Measurements from ENCODE around the gene APBB1IP. TPM values are rescaled to one million over a fixed set of nuclear protein-coding genes. Genes with fewer than 3 reads are reported as not detected.
"Not testable (repeated sequence)": the region's sequence is repeated elsewhere in the genome, so short reads cannot be mapped to it uniquely, and the experiment has no call there.

The APBB1IP gene
- polyA plus RNA-seq, 2 of the 4 experiments (the other 2 are of a cell fraction), result 0.96 to 9.2 TPM

DNA sequence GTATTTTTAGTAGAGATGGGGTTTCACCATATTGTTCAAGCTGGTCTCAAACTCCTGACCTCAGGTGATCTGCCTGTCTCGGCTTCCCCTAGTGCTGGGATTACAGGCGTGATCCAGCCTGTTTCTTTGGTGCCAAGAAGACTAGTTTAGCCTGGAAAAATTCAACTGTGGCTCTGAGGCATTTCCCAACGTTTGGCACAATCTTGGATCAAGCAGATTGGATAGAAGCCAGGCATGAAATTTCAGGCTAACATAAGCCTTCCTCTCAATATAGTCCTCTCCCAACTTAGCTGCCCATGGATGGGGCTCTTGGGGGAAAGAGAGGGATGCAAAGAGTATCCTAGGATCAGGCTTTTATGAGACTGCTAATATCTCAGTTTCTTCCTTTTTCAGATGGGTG, 53.8 kb downstream of the APBB1IP start:
- ChIA-PET POLR2A (no interaction called here), CTCF (interaction anchor here (1.2 to 1.6 kb wide), 2 partner anchors 16 to 64 kb away, joined by 3 to 4 read pairs; no protein-coding TSS in a partner anchor)
- FAIRE-seq (no peak), DNase-seq (ENCODE audit: low read depth in 1 of 2, low spot score in 1 of 2) (peak in 1 of 2 experiments; percentile 43), ATAC-seq (peak; percentile 48 to 53)
- H3K4me1 ChIP-seq, result peaks cover 47% of the 10 kb centered on the region
- H3K4me3 ChIP-seq, result no peak overlapping the region
- peak overlapping the region; percentile 90 to 95 for H3K27ac ChIP-seq
- H3K9me3 ChIP-seq, result no peaks in the 10 kb centered on the region
- peak in 1 of 2 experiments; percentile 41; a peak in 2 of 4 replicates for TF ChIP-seq CEBPB (IDR thresholded peaks at IDR 0.05)
- TF ChIP-seq RARB (CRISPR knock-in tag; IDR thresholded peaks at IDR 0.05), result no peak
- WGBS (ENCODE audit: missing lambda C conversion rate), result 50% methylated on average over 3 of the region's 3 CpGs
- peak overlapping the region; percentile 67 for H3K4me2 ChIP-seq

GRCh38 chr10:26492725-26493124, 54.6 kb downstream of the APBB1IP start:
- H3K9me3 ChIP-seq; H3K4me3 ChIP-seq; FAIRE-seq; POLR2A ChIA-PET; TF ChIP-seq FOSL2 (IDR thresholded peaks at IDR 0.05): not testable (repeated sequence)
- 39% methylated on average over 9 of the region's 9 CpGs for WGBS (ENCODE audit: missing lambda C conversion rate)
- ATAC-seq, result peak in 1 of 2 experiments; percentile 13; a peak in 1 of 6 replicates
- DNase-seq (ENCODE audit: low read depth in 1 of 2, low spot score in 1 of 2), result peak in 1 of 2 experiments; percentile 64
- peak overlapping the region; percentile 90 to 95 for H3K27ac ChIP-seq
- TF ChIP-seq JUN (IDR thresholded peaks at IDR 0.05), result peak in 1 of 2 experiments; percentile 61; a peak in 1 of 5 replicates
- peak; percentile 46 for TF ChIP-seq FOSL2 (CRISPR knock-in tag; IDR thresholded peaks at IDR 0.05)
- TF ChIP-seq SMC3 (IDR thresholded peaks at IDR 0.05), result 0 out of 3 replicates have a peak, but pooled peaks have one; percentile 15
- TF ChIP-seq RARB (CRISPR knock-in tag; IDR thresholded peaks at IDR 0.05), result peak; percentile 47; the same call in 1 of the 2 replicates
- peak in 1 of 2 experiments; percentile 60; a peak in 2 of 4 replicates for TF ChIP-seq CEBPB (IDR thresholded peaks at IDR 0.05)
- TF ChIP-seq JUNB (IDR thresholded peaks at IDR 0.05), result peak; percentile 38; the same call in 1 of the 2 replicates
- TF ChIP-seq, protein P1, sequence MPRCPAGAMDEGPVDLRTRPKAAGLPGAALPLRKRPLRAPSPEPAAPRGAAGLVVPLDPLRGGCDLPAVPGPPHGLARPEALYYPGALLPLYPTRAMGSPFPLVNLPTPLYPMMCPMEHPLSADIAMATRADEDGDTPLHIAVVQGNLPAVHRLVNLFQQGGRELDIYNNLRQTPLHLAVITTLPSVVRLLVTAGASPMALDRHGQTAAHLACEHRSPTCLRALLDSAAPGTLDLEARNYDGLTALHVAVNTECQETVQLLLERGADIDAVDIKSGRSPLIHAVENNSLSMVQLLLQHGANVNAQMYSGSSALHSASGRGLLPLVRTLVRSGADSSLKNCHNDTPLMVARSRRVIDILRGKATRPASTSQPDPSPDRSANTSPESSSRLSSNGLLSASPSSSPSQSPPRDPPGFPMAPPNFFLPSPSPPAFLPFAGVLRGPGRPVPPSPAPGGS (IDR thresholded peaks at IDR 0.05), result peak; percentile 23; the same call in 1 of the 3 replicates
- peak; percentile 55; the same call in 1 of the 2 replicates for TF ChIP-seq GATA3 (IDR thresholded peaks at IDR 0.05; ENCODE audit: borderline replicate concordance)
- TF ChIP-seq EP300 (IDR thresholded peaks at IDR 0.05), result peak; percentile 73 to 94; a peak in 3 of 5 replicates
- TF ChIP-seq RAD21 (conservative IDR thresholded peaks at IDR 0.05 in 1 of 2, IDR thresholded peaks at IDR 0.05 in 1 of 2), result peak in 1 of 2 experiments; percentile 29; a peak in 1 of 5 replicates
- peak overlapping the region; percentile 67 for H3K4me2 ChIP-seq
- H3K4me1 ChIP-seq, result peaks cover 45% of the 10 kb centered on the region
- CTCF ChIA-PET, result interaction anchor here (1.2 to 2.5 kb wide), 3 partner anchors 11 to 64 kb away, joined by 3 to 10 read pairs (median 4); no protein-coding TSS in a partner anchor

- Histone ChIP-seq H3K27ac (peak overlapping the region; percentile 90 to 95), H3K9me3 (no peaks in the 10 kb centered on the region), H3K4me3 (no peak overlapping the region), H3K4me1 (peaks cover 33% of the 10 kb centered on the region), H3K4me2 (no peak overlapping the region)
- no peak for DNase-seq (ENCODE audit: low read depth in 1 of 2, low spot score in 1 of 2)
- ChIA-PET CTCF (interaction anchor here (2.5 kb wide), 1 partner anchor 10 kb away, joined by 10 read pairs; no protein-coding TSS in a partner anchor), POLR2A (no interaction called here)
- ATAC-seq, result no peak
- 89% methylated on average over 2 of the region's 2 CpGs for WGBS (ENCODE audit: missing lambda C conversion rate)
- no peak for FAIRE-seq
- no peak for TF ChIP-seq BHLHE40 (IDR thresholded peaks at IDR 0.05; ENCODE audit: low read depth, low read length)
- TF ChIP-seq POLR2A (IDR thresholded peaks at IDR 0.05; ENCODE audit: low read length), result no peak
- no peak for TF ChIP-seq FOXS1 (CRISPR knock-in tag; IDR thresholded peaks at IDR 0.05)
- no peak for TF ChIP-seq SMC3 (IDR thresholded peaks at IDR 0.05)
- TF ChIP-seq RNF2 (IDR thresholded peaks at IDR 0.05; ENCODE audit: borderline replicate concordance, low read depth), result no peak
- TF ChIP-seq CHD4 (IDR thresholded peaks at IDR 0.05; ENCODE audit: borderline replicate concordance), result no peak
- no peak for TF ChIP-seq FOSL2 (IDR thresholded peaks at IDR 0.05)
- no peak for TF ChIP-seq FOSL2 (CRISPR knock-in tag; IDR thresholded peaks at IDR 0.05)
- TF ChIP-seq, protein P2, sequence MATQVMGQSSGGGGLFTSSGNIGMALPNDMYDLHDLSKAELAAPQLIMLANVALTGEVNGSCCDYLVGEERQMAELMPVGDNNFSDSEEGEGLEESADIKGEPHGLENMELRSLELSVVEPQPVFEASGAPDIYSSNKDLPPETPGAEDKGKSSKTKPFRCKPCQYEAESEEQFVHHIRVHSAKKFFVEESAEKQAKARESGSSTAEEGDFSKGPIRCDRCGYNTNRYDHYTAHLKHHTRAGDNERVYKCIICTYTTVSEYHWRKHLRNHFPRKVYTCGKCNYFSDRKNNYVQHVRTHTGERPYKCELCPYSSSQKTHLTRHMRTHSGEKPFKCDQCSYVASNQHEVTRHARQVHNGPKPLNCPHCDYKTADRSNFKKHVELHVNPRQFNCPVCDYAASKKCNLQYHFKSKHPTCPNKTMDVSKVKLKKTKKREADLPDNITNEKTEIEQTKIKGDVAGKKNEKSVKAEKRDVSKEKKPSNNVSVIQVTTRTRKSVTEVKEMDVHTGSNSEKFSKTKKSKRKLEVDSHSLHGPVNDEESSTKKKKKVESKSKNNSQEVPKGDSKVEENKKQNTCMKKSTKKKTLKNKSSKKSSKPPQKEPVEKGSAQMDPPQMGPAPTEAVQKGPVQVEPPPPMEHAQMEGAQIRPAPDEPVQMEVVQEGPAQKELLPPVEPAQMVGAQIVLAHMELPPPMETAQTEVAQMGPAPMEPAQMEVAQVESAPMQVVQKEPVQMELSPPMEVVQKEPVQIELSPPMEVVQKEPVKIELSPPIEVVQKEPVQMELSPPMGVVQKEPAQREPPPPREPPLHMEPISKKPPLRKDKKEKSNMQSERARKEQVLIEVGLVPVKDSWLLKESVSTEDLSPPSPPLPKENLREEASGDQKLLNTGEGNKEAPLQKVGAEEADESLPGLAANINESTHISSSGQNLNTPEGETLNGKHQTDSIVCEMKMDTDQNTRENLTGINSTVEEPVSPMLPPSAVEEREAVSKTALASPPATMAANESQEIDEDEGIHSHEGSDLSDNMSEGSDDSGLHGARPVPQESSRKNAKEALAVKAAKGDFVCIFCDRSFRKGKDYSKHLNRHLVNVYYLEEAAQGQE (IDR thresholded peaks at IDR 0.05), result no peak
- no peak for TF ChIP-seq TFCP2L1 (CRISPR knock-in tag; IDR thresholded peaks at IDR 0.05)
- no peak for TF ChIP-seq CEBPB (IDR thresholded peaks at IDR 0.05)
- TF ChIP-seq EHF (CRISPR knock-in tag; IDR thresholded peaks at IDR 0.05), result no peak
- TF ChIP-seq, protein P3, sequence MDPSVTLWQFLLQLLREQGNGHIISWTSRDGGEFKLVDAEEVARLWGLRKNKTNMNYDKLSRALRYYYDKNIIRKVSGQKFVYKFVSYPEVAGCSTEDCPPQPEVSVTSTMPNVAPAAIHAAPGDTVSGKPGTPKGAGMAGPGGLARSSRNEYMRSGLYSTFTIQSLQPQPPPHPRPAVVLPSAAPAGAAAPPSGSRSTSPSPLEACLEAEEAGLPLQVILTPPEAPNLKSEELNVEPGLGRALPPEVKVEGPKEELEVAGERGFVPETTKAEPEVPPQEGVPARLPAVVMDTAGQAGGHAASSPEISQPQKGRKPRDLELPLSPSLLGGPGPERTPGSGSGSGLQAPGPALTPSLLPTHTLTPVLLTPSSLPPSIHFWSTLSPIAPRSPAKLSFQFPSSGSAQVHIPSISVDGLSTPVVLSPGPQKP (IDR thresholded peaks at IDR 0.05; ENCODE audit: low read depth, low read length), result no peak
- TF ChIP-seq, protein P4, sequence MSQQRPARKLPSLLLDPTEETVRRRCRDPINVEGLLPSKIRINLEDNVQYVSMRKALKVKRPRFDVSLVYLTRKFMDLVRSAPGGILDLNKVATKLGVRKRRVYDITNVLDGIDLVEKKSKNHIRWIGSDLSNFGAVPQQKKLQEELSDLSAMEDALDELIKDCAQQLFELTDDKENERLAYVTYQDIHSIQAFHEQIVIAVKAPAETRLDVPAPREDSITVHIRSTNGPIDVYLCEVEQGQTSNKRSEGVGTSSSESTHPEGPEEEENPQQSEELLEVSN (IDR thresholded peaks at IDR 0.05; ENCODE audit: borderline replicate concordance, low read depth), result no peak
- TF ChIP-seq, protein P5, sequence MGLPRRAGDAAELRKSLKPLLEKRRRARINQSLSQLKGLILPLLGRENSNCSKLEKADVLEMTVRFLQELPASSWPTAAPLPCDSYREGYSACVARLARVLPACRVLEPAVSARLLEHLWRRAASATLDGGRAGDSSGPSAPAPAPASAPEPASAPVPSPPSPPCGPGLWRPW (IDR thresholded peaks at IDR 0.05), result no peak
- no peak for TF ChIP-seq ZFP36 (IDR thresholded peaks at IDR 0.05; ENCODE audit: borderline replicate concordance, partially characterized antibody)
Measured at GRCh38 chr10:26494018-26494417, 55.9 kb downstream of the APBB1IP start.

All from A549 (cell line).